Measurements from ENCODE around the gene DDIT3. TPM values are rescaled to one million over a fixed set of nuclear protein-coding genes. Genes with fewer than 3 reads are reported as not detected.

DDIT3 gene
- total and polyA plus RNA-seq, 2 donors (not counting 1 experiment from before 2014, with no cell fraction given), result 35.6 to 159 TPM

DNA sequence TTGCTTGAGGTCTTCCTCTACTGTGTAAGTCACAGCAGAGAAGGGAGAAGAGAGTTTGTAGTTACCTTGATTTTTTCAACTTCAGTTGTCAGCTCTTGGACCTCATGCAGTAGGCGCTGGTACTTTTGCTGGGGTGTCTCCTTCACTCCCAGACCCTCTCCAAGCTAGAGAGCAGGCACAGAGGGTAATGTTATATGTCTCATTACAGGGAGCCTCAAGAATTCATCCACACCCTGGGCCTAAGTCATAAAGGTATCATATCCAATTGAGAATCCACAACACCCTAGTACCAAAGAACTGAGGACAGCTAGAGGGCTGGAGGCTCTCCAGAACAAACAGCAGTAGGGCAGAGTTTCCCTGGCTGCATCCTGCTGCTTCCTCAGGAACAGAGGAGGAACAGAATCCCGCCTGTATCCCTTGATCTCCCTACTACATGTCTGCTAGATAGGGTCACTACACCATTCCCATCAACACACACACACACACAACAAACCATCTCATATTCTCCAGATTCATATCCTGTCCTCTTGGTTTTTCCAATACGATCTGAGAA is 14.8 kb upstream of the DDIT3 start:
- intact Hi-C loops (cut with micrococcal nuclease), result no loop called here
- no peak overlapping the region for H3K27ac ChIP-seq (ENCODE audit: low read length in 2 of 2)
- CTCF ChIA-PET, result no interaction called here
- H3K4me2 ChIP-seq (replicated peaks; ENCODE audit: low read depth, low read length, poor library complexity, severe bottlenecking), result no peak overlapping the region
- H3K4me3 Mint-ChIP-seq, result no peak overlapping the region
- H4K20me1 ChIP-seq (ENCODE audit: control insufficient read depth, insufficient read depth, low read length, poor library complexity, severe bottlenecking), result no peaks in the 10 kb centered on the region
- H3K79me2 ChIP-seq (ENCODE audit: control insufficient read depth, insufficient read depth, low read length), result no peaks in the 10 kb centered on the region
- POLR2A ChIA-PET, result no interaction called here
- TF ChIP-seq EZH2 (IDR thresholded peaks at IDR 0.05; ENCODE audit: borderline replicate concordance, insufficient read depth, low read depth, low read length, poor library complexity, severe bottlenecking) (no peak), CTCF (IDR thresholded peaks at IDR 0.05) (no peak)
- H3K4me1 ChIP-seq (ENCODE audit: control insufficient read depth in 2 of 2, insufficient read depth in 2 of 2, low read length in 2 of 2), result no peaks in the 10 kb centered on the region
- H3K36me3 ChIP-seq (replicated peaks in 1 of 2; ENCODE audit: control extremely low read depth in 1 of 2, control insufficient read depth in 1 of 2, extremely low read depth in 1 of 2, insufficient read depth in 2 of 2, low read length in 1 of 2), result peaks cover 12 to 77% of the 10 kb centered on the region in 2 experiments
- no peak overlapping the region for H3K27ac Mint-ChIP-seq
- H2AFZ ChIP-seq (ENCODE audit: insufficient read depth, low read depth, low read length, poor library complexity, severe bottlenecking), result no peak overlapping the region
- H3K27me3 ChIP-seq (replicated peaks in 1 of 4; ENCODE audit: control extremely low read depth in 1 of 4, control insufficient read depth in 3 of 4, insufficient read depth in 4 of 4, low read length in 3 of 4), result no peaks in the 10 kb centered on the region
- H3K9me3 ChIP-seq (ENCODE audit: control extremely low read depth in 1 of 3, control insufficient read depth in 2 of 3, insufficient read depth in 1 of 3, low read length in 2 of 3), result no peaks in the 10 kb centered on the region
- WGBS (ENCODE audit: insufficient coverage), result 100% methylated on average over 2 of the region's 3 CpGs
- no peak overlapping the region for H3K9ac ChIP-seq (ENCODE audit: low read length)
- no peak overlapping the region for H3K4me3 ChIP-seq (ENCODE audit: control extremely low read depth in 1 of 5, extremely low read depth in 1 of 5, insufficient read depth in 1 of 5, low read depth in 2 of 5, low read length in 4 of 5)
- H3K4me1 Mint-ChIP-seq, result no peaks in the 10 kb centered on the region
- DNase-seq (no peak), ATAC-seq (ENCODE audit: low read depth) (no peak)
- H3K27me3 Mint-ChIP-seq, result no peaks in the 10 kb centered on the region
- H3K9me3 Mint-ChIP-seq (ENCODE audit: insufficient read depth), result no peaks in the 10 kb centered on the region

DNA sequence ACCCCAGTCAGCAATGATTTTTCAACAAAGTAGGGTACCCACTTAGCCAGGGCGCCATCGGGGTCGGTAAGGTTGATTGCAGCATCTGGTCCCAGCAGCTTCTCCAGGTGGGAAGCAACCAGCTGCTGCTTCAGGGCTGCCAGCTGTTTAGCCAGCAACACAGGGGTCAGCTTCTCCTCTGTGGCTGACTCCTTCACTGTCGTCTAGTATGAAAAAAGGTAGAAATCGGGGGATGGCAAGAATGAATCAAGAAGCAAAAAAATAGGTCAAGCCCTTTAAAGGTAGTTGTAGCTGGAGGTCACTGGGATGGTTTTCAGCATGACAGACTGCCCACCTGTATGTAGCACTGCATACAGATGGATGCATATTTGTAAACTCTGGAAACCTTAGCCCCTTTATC is 13.9 kb upstream of the DDIT3 start:
- H3K4me3 Mint-ChIP-seq, result no peak overlapping the region
- no peaks in the 10 kb centered on the region for H4K20me1 ChIP-seq (ENCODE audit: control insufficient read depth, insufficient read depth, low read length, poor library complexity, severe bottlenecking)
- H3K9me3 ChIP-seq (ENCODE audit: control extremely low read depth in 1 of 3, control insufficient read depth in 2 of 3, insufficient read depth in 1 of 3, low read length in 2 of 3), result no peaks in the 10 kb centered on the region
- no peaks in the 10 kb centered on the region for H3K4me1 ChIP-seq (ENCODE audit: control insufficient read depth in 2 of 2, insufficient read depth in 2 of 2, low read length in 2 of 2)
- no peak overlapping the region for H3K4me3 ChIP-seq (ENCODE audit: control extremely low read depth in 1 of 5, extremely low read depth in 1 of 5, insufficient read depth in 1 of 5, low read depth in 2 of 5, low read length in 4 of 5)
- ATAC-seq (ENCODE audit: low read depth), result no peak
- no peak overlapping the region for H3K27ac ChIP-seq (ENCODE audit: low read length in 2 of 2)
- H3K9ac ChIP-seq (ENCODE audit: low read length), result no peak overlapping the region
- H3K9me3 Mint-ChIP-seq (ENCODE audit: insufficient read depth), result no peaks in the 10 kb centered on the region
- H3K4me1 Mint-ChIP-seq, result no peaks in the 10 kb centered on the region
- H2AFZ ChIP-seq (ENCODE audit: insufficient read depth, low read depth, low read length, poor library complexity, severe bottlenecking), result no peak overlapping the region
- TF ChIP-seq EZH2 (IDR thresholded peaks at IDR 0.05; ENCODE audit: borderline replicate concordance, insufficient read depth, low read depth, low read length, poor library complexity, severe bottlenecking), result no peak
- no peak overlapping the region for H3K27ac Mint-ChIP-seq
- H3K27me3 ChIP-seq (replicated peaks in 1 of 4; ENCODE audit: control extremely low read depth in 1 of 4, control insufficient read depth in 3 of 4, insufficient read depth in 4 of 4, low read length in 3 of 4), result no peaks in the 10 kb centered on the region
- no peaks in the 10 kb centered on the region for H3K27me3 Mint-ChIP-seq
- intact Hi-C loops (cut with micrococcal nuclease), result no loop called here
- WGBS (ENCODE audit: insufficient coverage), result 97% methylated on average over 3 of the region's 5 CpGs
- DNase-seq, result no peak
- peaks cover 17 to 83% of the 10 kb centered on the region in 2 experiments for H3K36me3 ChIP-seq (replicated peaks in 1 of 2; ENCODE audit: control extremely low read depth in 1 of 2, control insufficient read depth in 1 of 2, extremely low read depth in 1 of 2, insufficient read depth in 2 of 2, low read length in 1 of 2)
- no peak overlapping the region for H3K4me2 ChIP-seq (replicated peaks; ENCODE audit: low read depth, low read length, poor library complexity, severe bottlenecking)
- CTCF ChIA-PET, result no interaction called here
- no peaks in the 10 kb centered on the region for H3K79me2 ChIP-seq (ENCODE audit: control insufficient read depth, insufficient read depth, low read length)
- POLR2A ChIA-PET, result no interaction called here

Data from B cell (primary cell).